ENCODE data around the gene DDO.

- TF ChIP-seq POLR2A (IDR thresholded peaks at IDR 0.05): no peak
- no peak for TF ChIP-seq CTCF (IDR thresholded peaks at IDR 0.05)
Measured at GRCh38 chr6:110378552-110378951, 36.8 kb downstream of the DDO start.
